Frontal cortex (tissue), 4 donors: ENCODE measurements around the gene FBLL1. TPM values are rescaled to one million over a fixed set of nuclear protein-coding genes. Genes with fewer than 3 reads are reported as not detected.
"Not testable (repeated sequence)": the region's sequence is repeated elsewhere in the genome, so short reads cannot be mapped to it uniquely, and the experiment has no call there.

Experiments
- DNase-seq, 2 donors: peaks; one replicate each; pipeline ENCODE4 v3.0.0; 2012; ENCODE audit warnings: low spot score in 2 of 2
- FAIRE-seq: peaks from 2 replicates; lab custom pipeline; 2012; peaks lifted over from hg19 to GRCh38; lab: Jason Lieb, UNC
- total RNA-seq: library from RNA; depleted of rRNA; stranded (reverse); fragments of >200 nt; gene quantifications from one replicate; pipeline ENCODE4 v1.2.3, GENCODE V29; 2014
- donor health status: control.
- donor health status: control.
- donor health status: control.

Gene FBLL1
- total RNA-seq, 1 donor from 2014 or later, result 64.8 TPM

GRCh38 chr5:168549554-168549953, 20.4 kb downstream of the FBLL1 start:
- DNase-seq (no peak), FAIRE-seq (no peak)

DNA sequence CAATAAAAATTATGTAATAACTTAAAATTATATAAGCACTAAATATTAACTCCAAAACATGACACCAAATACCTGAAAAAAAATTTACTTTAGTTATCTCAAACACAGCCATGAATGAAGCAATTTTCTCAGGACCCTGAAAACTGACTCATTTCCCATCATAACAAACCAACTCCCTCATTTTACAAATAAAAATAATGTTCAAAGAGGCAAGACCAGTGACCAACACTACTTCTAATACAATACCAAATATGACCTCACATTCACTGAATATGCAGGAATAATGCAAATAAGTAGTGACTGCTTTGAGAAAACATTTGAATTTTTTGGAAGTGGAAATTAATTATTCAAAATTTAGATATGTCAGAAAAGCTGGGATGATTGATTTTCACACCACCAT, 21.6 kb downstream of the FBLL1 start:
- no peak for DNase-seq
- no peak for FAIRE-seq

- no peak for FAIRE-seq
- no peak for DNase-seq
These were observed 23.0 kb downstream of the FBLL1 start for GRCh38 chr5:168552146-168552545.

- DNase-seq (no peak), FAIRE-seq (no peak)
These were observed 24.4 kb downstream of the FBLL1 start for GRCh38 chr5:168553377-168554130.

- no peak for DNase-seq
- no peak for FAIRE-seq
These were observed 28.3 kb downstream of the FBLL1 start for GRCh38 chr5:168557389-168557788.

DNA sequence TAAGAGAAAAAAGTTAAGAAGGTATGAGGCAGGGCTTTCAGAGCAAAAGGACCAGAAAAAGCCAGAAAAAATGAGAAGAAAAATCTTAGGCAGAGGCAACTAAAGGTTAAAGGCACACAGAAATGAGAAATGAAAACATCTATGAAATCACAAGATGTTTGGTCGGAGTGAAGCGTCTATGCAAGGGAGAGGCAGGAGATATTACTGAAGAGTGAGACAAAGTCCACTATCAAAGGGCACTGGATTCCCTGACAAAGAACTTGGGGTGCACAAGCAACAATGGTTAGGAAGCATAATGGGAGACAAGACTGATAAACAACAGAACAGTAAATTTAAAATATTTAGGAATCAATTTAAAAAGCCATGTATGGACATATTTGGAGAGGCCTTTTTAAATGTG, 33.2 kb downstream of the FBLL1 start:
- FAIRE-seq (no peak), DNase-seq (no peak)

DNA sequence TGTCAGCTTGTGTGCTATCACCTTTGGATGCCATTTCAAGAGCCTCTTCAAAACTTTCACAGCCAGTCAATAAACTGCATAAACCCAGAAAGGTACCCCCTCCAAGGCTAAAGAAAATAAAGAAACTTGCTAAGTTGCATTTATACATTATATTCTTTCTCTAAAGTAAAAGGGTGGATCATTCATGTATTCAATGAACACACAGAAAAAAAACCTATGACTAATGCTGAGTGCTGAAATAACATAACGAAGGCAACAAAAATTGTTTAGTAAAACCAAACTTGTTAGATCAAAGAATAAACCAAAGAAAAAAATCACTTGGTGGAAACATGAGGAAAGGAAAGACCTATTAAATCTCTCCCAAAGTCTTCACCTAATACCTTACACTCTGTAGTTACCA, 34.9 kb downstream of the FBLL1 start:
- FAIRE-seq, result no peak
- DNase-seq, result no peak

DNA sequence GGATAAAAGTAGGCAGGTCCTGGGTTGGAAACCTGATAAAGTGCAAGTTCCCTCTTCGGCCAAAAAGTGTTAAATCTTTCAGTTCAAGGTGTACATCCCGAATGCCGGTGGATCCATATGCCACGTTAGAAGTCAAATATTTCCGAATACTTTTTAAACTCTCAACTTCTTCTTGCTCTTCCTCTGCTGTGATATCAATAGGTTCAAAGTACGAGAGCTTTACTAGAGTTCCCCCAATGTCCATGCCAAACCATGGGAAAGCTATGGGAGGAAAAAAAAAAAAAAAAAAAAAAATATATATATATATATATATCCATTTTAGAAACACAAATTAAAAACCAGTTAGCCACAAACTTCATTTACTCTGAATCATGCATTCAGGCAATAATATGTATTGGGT, 39.6 kb downstream of the FBLL1 start:
- DNase-seq (no peak), FAIRE-seq (no peak)

- no peak for FAIRE-seq
- no peak for DNase-seq
These were observed 41.6 kb downstream of the FBLL1 start for GRCh38 chr5:168570490-168571328.

GRCh38 chr5:168573663-168574062, 44.6 kb downstream of the FBLL1 start:
- DNase-seq, FAIRE-seq: not testable (repeated sequence)

GRCh38 chr5:168574156-168574555, 45.1 kb downstream of the FBLL1 start:
- not testable (repeated sequence) for FAIRE-seq, DNase-seq

DNA sequence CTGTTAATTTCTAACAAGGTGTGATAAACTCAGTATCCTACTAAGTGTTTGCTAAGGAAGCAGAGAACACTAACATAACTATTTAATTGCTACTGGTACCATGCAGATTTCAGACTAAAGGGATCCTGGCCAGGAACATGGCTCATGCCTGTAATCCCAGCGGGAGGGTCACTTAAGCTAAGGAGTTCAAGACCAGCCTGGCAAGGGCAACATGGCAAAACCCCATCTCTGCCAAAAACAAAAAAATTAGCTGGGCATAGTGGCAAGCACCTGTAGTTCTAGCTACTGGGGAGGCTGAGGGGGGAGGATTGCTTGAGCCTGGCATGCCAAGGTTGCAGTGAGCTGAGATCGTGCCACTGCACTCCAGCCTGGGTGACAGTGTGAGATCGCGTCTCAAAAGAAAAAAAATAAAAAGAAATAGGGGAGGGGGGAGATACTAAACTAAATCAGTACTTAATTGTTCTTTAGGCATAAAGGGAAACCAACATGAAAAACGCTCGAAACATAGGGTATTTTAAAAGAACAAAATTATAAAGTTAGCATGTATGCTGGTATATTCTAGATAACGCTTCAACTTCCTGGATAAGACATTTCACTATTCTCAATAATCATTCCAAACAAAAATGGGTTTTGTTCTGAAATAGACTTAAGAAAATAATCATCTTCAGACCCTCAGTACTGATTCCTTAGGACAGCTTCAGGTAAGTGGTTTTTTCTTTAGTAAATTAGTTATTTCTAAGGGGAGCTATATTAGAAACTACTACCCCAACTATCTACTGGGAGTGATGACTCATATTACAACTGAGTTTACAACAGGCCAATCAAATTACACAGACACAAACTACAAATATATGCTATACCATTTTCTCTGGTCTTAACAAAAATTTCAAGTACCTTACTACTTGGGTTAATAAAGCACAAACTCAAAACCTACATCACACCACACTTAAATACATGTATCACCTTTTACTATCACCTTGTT, 46.6 kb downstream of the FBLL1 start:
- DNase-seq, result no peak

GRCh38 chr5:168578006-168578405, 48.9 kb downstream of the FBLL1 start:
- DNase-seq (no peak), FAIRE-seq (no peak)

More for the DNA sequence above, 46.6 kb downstream of the FBLL1 start:
- FAIRE-seq, result no peak

GRCh38 chr5:168578538-168579487, 49.7 kb downstream of the FBLL1 start, which contains the start of gene PANK3:
PANK3 (minus strand) TSS chr5:168579368; CDS start chr5:168579283, 85 bp downstream.
- FAIRE-seq, result no peak
- peak in 1 of 2 donors; percentile 83 for DNase-seq

DNA sequence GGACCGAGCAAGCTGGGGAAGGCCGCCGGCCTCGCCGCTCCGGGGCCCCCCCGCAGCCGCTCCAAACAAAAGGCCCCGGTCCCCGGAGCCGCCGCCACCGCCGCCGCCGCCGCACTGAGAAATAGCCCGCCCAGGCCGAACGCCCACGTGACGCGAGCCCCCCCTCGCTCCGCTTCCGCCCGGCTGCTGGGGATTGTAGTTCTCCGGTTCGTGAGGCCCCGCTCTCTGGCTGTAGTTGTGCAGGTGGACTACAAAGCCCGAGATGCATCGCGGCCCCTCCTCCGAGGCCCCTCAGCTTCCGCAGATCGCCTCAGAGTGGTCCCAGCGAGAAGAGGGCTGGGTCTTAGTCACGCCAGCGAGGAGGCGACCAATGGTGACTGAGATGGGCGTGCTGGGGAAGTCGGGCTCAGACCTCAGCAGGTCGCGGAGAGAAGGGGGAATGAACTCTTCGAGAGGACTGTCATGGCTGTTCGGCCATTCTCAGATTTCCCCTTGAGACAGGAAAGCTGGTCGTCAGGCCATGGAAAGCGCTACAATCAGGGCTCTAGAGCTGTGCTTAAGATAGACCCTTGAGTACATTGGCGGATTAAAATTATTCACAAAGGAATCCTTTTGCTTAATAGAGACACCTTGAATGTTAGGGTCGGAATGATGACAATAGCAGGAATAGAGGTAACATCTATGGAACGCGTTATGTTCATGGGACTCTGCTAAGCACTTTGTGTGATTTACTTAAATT, 50.6 kb downstream of the FBLL1 start:
- FAIRE-seq (peak; percentile 63), DNase-seq (peak; percentile 93 to 94)

- no peak for FAIRE-seq
- DNase-seq, result no peak
These were observed 51.1 kb downstream of the FBLL1 start for GRCh38 chr5:168580227-168580508.
